GM21576 (cell line): ENCODE data around the gene OR1L1.

Experiments used
- ATAC-seq: cut with Tn5 transposase; IDR thresholded peaks from one replicate; pipeline ENCODE4 v1.9.1; 2021; ENCODE audit warnings: mild to moderate bottlenecking, moderate library complexity; ENCODE audit not compliant: unreplicated experiment

The OR1L1 gene, protein sequence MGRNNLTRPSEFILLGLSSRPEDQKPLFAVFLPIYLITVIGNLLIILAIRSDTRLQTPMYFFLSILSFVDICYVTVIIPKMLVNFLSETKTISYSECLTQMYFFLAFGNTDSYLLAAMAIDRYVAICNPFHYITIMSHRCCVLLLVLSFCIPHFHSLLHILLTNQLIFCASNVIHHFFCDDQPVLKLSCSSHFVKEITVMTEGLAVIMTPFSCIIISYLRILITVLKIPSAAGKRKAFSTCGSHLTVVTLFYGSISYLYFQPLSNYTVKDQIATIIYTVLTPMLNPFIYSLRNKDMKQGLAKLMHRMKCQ

DNA sequence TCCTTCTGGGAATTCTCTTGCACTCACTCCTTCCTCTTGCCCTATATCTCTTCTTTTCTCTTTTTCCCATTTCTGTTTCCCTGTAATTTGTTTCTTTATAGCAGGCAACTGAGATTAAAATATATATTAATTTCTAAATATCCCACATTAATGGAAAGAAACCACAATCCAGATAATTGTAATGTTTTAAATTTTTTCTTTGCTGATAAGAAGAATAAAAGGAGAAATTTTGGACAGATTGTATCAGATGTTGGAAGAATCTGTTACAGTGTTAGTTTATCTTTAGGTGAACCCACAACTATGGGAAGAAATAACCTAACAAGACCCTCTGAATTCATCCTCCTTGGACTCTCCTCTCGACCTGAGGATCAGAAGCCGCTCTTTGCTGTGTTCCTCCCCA is at the start of gene OR1L1:
OR1L1 (plus strand) TSS at position 301 of the 400 bp plus-strand sequence; CDS start at position 301, 0 bp downstream.
- no peak for ATAC-seq

DNA sequence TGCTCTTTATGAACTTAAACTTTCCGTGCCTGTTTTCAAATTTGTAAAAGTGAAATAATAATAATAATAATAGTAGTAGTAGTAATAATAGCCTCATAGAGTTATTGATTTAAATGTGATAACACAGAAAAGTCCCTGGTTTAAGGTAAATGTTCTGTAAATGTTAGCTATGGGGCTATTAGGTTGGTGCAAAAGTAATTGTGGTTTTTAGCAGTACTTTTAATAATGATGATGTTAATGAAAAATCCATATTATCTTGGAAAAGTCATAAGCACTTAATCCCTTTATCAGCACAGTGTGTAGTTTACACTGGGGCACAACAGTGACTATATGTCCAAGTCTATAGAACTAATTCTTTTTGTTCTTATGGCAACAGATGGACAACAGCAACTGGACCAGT is 47.2 kb upstream of the OR1L1 start, which contains the start of gene OR1Q1:
OR1Q1 (plus strand) TSS at position 377 of the 400 bp plus-strand sequence; CDS start at position 377, 0 bp downstream.
- no peak for ATAC-seq

- ATAC-seq: no peak
Measured at GRCh38 chr9:122619996-122620395, 41.5 kb upstream of the OR1L1 start.

GRCh38 chr9:122642226-122642625 is 19.3 kb upstream of the OR1L1 start:
- no peak for ATAC-seq

- ATAC-seq: no peak
Measured at GRCh38 chr9:122656378-122656777, 5.1 kb upstream of the OR1L1 start.

DNA sequence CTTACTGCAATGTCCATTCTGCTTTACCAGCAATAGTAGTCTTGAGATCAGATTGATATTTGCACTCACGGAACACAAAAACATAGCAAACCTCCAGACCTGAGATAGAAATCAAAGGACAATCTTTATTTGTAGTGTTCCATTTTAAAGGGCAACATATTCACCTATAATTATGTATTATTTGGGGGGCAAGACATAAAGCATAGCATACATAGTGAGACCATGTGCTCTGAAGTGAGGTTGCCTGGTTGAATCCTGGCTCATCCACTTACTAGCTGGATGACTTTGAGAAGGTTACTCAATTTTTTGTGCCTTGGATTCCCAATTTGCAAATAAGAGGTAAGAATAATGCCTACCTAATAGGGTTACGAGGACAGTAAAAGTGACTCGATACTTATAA is 4.0 kb upstream of the OR1L1 start, which contains the start of gene OR1B1:
OR1B1 (minus strand) TSS at position 101 of the 400 bp plus-strand sequence.
- no peak for ATAC-seq

GRCh38 chr9:122672481-122672880 is 11.0 kb downstream of the OR1L1 start:
- ATAC-seq: no peak

DNA sequence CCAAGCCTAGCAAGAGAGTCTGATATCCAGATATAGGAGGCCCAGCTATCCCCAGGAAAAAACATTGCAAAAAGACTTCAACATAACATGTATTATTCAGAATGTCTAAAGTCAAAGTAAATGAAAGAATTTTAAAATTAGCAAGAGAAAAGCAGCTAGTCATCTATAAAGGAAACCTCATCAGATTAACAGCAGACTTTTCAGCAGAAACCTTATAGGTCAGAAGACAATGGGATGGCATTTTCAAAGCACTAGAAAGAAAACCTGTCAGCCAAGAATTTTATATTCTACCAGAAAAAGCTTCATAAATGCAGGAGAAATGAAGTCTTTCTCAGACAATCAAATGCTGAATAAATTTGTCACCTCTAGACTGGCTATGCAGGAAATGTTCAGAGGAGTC is 23.3 kb downstream of the OR1L1 start:
- no peak for ATAC-seq

- no peak for ATAC-seq
Measured at GRCh38 chr9:122695696-122696095, 34.2 kb downstream of the OR1L1 start.
